Ishikawa (cell line): ENCODE results near the gene TPO.

Source experiments
- CEBPB ChIP-seq: IDR thresholded peaks from 2 replicates; pipeline ENCODE4 v1.6.1; 2012
- CREB1 ChIP-seq: IDR thresholded peaks from 2 replicates; pipeline ENCODE4 v1.6.1; 2012; ENCODE audit warnings: low read depth
- EGR1 ChIP-seq: IDR thresholded peaks from 2 replicates; pipeline ENCODE4 v1.6.1; 2012
- EP300 ChIP-seq: IDR thresholded peaks from 2 replicates; pipeline ENCODE4 v1.6.1; 2012; ENCODE audit warnings: borderline replicate concordance
- FOXM1 ChIP-seq: IDR thresholded peaks from 2 replicates; pipeline ENCODE4 v1.6.1; 2012; ENCODE audit warnings: low read depth, borderline replicate concordance
- NFIC ChIP-seq: IDR thresholded peaks from 2 replicates; pipeline ENCODE4 v1.6.1; 2012
- RAD21 ChIP-seq: IDR thresholded peaks from 2 replicates; pipeline ENCODE4 v1.6.1; 2012; ENCODE audit warnings: low read depth
- TAF1 ChIP-seq: IDR thresholded peaks from 2 replicates; pipeline ENCODE4 v1.6.1; 2012; ENCODE audit warnings: low read depth, mild to moderate bottlenecking
- TCF12 ChIP-seq: IDR thresholded peaks from 2 replicates; pipeline ENCODE4 v1.6.1; 2012; ENCODE audit warnings: low read depth
- TEAD4 ChIP-seq: IDR thresholded peaks from 2 replicates; pipeline ENCODE4 v1.6.1; 2012
- YY1 ChIP-seq: IDR thresholded peaks from 2 replicates; pipeline ENCODE4 v1.6.1; 2012; ENCODE audit warnings: low read depth
- ZBTB7A ChIP-seq: IDR thresholded peaks from 2 replicates; pipeline ENCODE4 v1.6.1; 2012; ENCODE audit warnings: low read depth
- TF ChIP-seq, protein P1 (sequence below): IDR thresholded peaks from 2 replicates; pipeline ENCODE4 v1.6.1; 2012
- TF ChIP-seq, protein P2 (sequence below): IDR thresholded peaks from 2 replicates; pipeline ENCODE4 v1.6.1; 2012; ENCODE audit warnings: low read depth, mild to moderate bottlenecking
- TF ChIP-seq, protein P3 (sequence below): IDR thresholded peaks from 2 replicates; pipeline ENCODE4 v1.6.1; 2012

Gene TPO

DNA sequence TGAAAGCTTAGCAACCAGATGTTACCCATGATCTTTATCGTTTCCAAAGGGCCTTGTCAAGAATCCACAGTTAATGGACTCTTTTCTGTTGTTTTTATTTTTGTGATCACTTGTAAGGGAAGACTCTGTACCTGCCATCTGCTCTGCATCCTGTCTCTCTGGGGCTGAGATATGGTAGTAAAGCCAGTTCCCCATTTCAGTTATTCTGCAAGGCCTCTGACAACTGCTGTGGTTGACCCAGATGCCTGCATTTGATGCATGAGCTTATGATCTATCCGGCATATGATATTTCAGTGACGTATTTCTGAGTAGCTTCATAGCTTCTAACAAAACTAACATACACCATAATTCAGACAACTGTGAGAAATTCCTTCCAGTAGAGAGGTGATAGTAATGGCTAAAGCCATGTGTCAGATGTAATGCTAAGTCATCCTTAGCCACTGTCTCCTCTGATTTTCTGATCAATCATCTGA lies 105.1 kb downstream of the TPO start:
- TF ChIP-seq, protein P1, sequence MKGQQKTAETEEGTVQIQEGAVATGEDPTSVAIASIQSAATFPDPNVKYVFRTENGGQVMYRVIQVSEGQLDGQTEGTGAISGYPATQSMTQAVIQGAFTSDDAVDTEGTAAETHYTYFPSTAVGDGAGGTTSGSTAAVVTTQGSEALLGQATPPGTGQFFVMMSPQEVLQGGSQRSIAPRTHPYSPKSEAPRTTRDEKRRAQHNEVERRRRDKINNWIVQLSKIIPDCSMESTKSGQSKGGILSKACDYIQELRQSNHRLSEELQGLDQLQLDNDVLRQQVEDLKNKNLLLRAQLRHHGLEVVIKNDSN, result no peak
- TF ChIP-seq TCF12 (no peak), CEBPB (no peak), RAD21 (no peak), CREB1 (no peak), TAF1 (no peak), NFIC (no peak), EGR1 (no peak), TEAD4 (no peak), YY1 (no peak), FOXM1 (no peak), EP300 (no peak), ZBTB7A (no peak)
- TF ChIP-seq, protein P2, sequence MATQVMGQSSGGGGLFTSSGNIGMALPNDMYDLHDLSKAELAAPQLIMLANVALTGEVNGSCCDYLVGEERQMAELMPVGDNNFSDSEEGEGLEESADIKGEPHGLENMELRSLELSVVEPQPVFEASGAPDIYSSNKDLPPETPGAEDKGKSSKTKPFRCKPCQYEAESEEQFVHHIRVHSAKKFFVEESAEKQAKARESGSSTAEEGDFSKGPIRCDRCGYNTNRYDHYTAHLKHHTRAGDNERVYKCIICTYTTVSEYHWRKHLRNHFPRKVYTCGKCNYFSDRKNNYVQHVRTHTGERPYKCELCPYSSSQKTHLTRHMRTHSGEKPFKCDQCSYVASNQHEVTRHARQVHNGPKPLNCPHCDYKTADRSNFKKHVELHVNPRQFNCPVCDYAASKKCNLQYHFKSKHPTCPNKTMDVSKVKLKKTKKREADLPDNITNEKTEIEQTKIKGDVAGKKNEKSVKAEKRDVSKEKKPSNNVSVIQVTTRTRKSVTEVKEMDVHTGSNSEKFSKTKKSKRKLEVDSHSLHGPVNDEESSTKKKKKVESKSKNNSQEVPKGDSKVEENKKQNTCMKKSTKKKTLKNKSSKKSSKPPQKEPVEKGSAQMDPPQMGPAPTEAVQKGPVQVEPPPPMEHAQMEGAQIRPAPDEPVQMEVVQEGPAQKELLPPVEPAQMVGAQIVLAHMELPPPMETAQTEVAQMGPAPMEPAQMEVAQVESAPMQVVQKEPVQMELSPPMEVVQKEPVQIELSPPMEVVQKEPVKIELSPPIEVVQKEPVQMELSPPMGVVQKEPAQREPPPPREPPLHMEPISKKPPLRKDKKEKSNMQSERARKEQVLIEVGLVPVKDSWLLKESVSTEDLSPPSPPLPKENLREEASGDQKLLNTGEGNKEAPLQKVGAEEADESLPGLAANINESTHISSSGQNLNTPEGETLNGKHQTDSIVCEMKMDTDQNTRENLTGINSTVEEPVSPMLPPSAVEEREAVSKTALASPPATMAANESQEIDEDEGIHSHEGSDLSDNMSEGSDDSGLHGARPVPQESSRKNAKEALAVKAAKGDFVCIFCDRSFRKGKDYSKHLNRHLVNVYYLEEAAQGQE, result no peak
- TF ChIP-seq, protein P3, sequence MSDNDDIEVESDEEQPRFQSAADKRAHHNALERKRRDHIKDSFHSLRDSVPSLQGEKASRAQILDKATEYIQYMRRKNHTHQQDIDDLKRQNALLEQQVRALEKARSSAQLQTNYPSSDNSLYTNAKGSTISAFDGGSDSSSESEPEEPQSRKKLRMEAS, result no peak

DNA sequence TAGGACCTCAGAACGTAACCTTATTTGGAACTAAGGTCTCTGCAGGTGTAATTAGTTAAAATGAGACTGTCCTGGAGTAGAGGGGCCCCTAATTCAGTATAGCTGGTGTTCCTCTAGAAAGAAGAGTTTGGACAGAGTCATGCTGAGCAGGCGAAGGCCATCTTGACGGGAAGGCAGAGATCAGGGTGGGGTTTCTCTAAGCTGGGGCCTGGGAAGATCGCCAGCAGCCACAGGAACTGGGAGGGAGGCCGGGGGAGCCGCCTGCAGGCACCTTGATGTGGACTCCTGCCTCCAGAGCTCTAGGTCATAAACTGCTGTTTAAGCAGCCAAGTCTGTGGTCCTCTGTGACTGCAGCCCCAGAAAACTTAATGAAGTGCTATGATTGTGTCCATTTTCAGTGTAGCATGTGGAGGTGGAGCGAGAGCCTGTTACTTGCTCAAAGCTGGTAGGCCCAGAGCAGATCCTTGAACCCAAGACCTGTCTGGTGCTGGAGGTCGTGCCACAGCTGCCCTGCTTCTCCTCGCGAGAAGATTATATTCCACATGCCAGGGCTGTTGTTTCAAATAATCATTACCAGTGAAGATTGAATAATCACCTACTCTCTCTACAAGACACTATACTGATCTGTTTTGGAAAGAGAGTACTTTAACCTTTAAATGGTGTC lies 105.7 kb downstream of the TPO start:
- TF ChIP-seq, protein P3, result no peak
- TF ChIP-seq, protein P2, result no peak
- TF ChIP-seq EP300, result no peak
- no peak for TF ChIP-seq EGR1
- TF ChIP-seq ZBTB7A, result no peak
- TF ChIP-seq CREB1, result no peak
- no peak for TF ChIP-seq YY1
- no peak for TF ChIP-seq RAD21
- no peak for TF ChIP-seq TCF12
- TF ChIP-seq CEBPB, result no peak
- TF ChIP-seq NFIC, result no peak
- TF ChIP-seq TEAD4, result no peak

DNA sequence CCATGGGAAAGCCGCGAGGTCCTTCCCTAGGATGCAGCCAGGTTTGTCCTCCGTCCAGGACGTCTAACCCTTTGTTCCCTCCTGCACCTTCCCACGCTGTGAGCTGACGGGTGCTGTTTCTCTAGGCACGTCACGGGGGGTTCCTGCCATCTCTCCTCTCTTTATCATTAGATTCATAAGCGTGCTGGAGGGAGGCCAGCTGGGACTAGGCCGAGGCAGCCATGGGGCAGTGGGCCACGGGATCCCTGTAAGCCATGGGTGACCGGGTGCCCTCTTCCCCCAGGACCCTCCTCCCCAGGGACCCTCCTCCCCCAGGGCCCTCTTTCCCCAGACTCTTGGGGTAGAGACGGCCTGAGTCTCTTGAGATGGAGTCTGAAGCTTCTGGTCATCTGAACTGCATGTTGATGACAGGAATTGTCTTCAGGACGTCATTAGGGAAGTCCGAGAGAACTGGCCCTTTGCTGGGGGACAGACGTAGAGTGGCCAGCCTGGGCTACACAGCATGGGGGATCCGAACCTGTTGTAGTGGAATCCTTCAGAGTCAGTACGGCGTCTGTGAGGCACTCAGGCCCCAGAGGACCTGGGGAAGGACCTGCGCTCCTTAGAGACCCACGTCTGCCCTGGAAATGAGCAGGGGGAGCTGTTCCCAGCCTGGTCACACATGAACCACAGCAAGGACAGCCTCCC lies 108.1 kb downstream of the TPO start:
- TF ChIP-seq ZBTB7A (no peak), TCF12 (no peak), CREB1 (no peak)

DNA sequence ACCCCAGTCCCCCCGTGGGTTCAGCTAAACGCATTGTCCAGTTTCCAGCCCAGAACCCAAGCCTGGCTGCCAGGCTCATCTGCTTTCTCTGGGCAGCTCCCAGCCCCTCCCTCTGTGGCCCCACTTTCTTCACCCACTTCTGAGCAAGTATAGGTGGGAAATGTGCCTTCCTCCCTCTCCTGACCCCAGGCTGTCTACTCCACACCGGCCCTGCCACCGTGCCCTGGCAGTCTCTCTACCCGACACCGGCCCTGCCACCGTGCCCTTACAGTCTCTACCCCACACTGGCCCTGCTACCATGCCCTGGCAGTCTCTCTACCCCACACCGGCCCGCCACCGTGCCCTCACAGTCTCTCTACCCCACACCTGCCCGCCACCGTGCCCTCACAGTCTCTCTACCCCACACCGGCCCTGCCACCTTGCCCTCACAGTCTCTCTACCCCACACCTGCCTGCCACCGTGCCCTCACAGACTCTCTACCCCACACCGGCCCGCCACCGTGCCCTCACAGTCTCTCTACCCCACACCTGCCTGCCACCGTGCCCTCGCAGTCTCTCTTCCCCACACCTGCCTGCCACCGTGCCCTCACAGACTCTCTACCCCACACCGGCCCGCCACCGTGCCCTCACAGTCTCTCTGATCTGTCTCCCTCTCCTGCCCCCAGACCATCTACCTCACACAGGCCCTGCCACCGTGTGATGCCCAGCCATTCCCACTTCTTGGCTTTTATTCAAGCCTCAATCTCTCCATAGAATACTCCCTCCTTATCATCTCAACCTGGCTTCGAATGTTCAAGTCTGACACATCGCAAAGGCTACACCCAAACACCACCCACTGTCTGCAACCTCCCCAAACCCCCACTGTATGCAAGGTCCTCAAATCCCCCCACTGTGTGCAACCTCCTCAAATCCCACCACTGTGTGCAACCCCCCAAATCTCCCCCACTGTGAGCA lies 108.9 kb downstream of the TPO start:
- TF ChIP-seq FOXM1, result no peak
- no peak for TF ChIP-seq NFIC
- no peak for TF ChIP-seq CREB1
- TF ChIP-seq, protein P2, result no peak
- TF ChIP-seq TEAD4, result no peak
- no peak for TF ChIP-seq YY1
- TF ChIP-seq, protein P1, result no peak
- TF ChIP-seq EP300, result no peak
